Measurements from ENCODE around the gene RIPOR1.
A peak's percentile ranks its signal among the peaks of the same experiment; 100 is the strongest.

RIPOR1 gene

GRCh38 chr16:67528222-67528869, at the start of gene RIPOR1:
TSS of gene RIPOR1 (plus strand) at chr16:67528829. CDS start at chr16:67538447, 9,618 bp downstream.
- no peak for DNase-seq (ENCODE audit: low read depth)
- H3K4me3 ChIP-seq (ENCODE audit: control insufficient read depth, low read depth, low read length), result peak within 1 kb of the TSS; percentile 78
- TF ChIP-seq CTCF (IDR thresholded peaks at IDR 0.05; ENCODE audit: control insufficient read depth, insufficient read depth, low read depth, low read length, missing control alignments), result no peak

- H3K4me3 ChIP-seq (ENCODE audit: control insufficient read depth, low read depth, low read length), result peak within 1 kb of the TSS; percentile 96
- DNase-seq (ENCODE audit: low read depth), result peak; percentile 91
- peak; percentile 82 for TF ChIP-seq CTCF (IDR thresholded peaks at IDR 0.05; ENCODE audit: control insufficient read depth, insufficient read depth, low read depth, low read length, missing control alignments)
These were observed 47.6 kb upstream of the RIPOR1 start, which contains the start of gene ATP6V0D1 for GRCh38 chr16:67480833-67481560. TSS of gene ATP6V0D1 (minus strand) at chr16:67481157. CDS start at chr16:67481086, 71 bp downstream.

GRCh38 chr16:67481561-67482232, 46.9 kb upstream of the RIPOR1 start:
- no peak for DNase-seq (ENCODE audit: low read depth)
- peak overlapping the region; percentile 46 for H3K4me3 ChIP-seq (ENCODE audit: control insufficient read depth, low read depth, low read length)
- no peak for TF ChIP-seq CTCF (IDR thresholded peaks at IDR 0.05; ENCODE audit: control insufficient read depth, insufficient read depth, low read depth, low read length, missing control alignments)

- no peak for TF ChIP-seq CTCF (IDR thresholded peaks at IDR 0.05; ENCODE audit: control insufficient read depth, insufficient read depth, low read depth, low read length, missing control alignments)
- no peak for DNase-seq (ENCODE audit: low read depth)
- peak overlapping the region; percentile 46 for H3K4me3 ChIP-seq (ENCODE audit: control insufficient read depth, low read depth, low read length)
These were observed 46.2 kb upstream of the RIPOR1 start for GRCh38 chr16:67482233-67482924.

- DNase-seq (ENCODE audit: low read depth), result no peak
- TF ChIP-seq CTCF (IDR thresholded peaks at IDR 0.05; ENCODE audit: control insufficient read depth, insufficient read depth, low read depth, low read length, missing control alignments), result no peak
- no peak within 1 kb of the TSS for H3K4me3 ChIP-seq (ENCODE audit: control insufficient read depth, low read depth, low read length)
These were observed 45.5 kb upstream of the RIPOR1 start, which contains the start of gene AGRP for GRCh38 chr16:67483150-67483549. TSS of gene AGRP (minus strand) at chr16:67483547. CDS start at chr16:67483398, 149 bp downstream.
